ENCODE data around the gene CTNNAL1.

Gene CTNNAL1

GRCh38 chr9:109001275-109001676 is 12.0 kb downstream of the CTNNAL1 start:
- no peaks in the 10 kb centered on the region; the same call in 1 of the 2 replicates for H3K9me3 ChIP-seq (ENCODE audit: control insufficient read depth, insufficient read depth, low read depth, low read length)
- no peak overlapping the region for H3K27ac ChIP-seq (ENCODE audit: extremely low read depth, low read depth, low read length)
- H3K4me1 ChIP-seq (ENCODE audit: control insufficient read depth, insufficient read depth, low read length): no peaks in the 10 kb centered on the region
- ChIA-PET POLR2A (no interaction called here), CTCF (no interaction called here)
- TF ChIP-seq GLIS1 (tag by site-specific recombination; IDR thresholded peaks at IDR 0.05) (no peak), ZIC2 (tag by site-specific recombination; IDR thresholded peaks at IDR 0.05) (peak; percentile 62)
- no peak overlapping the region for H3K4me3 ChIP-seq (ENCODE audit: low read depth, low read length)
- H3K36me3 ChIP-seq (ENCODE audit: control insufficient read depth in 2 of 2, insufficient read depth in 1 of 2, low read length in 2 of 2): peaks cover 0 to 14% of the 10 kb centered on the region in 2 experiments; a peak in 1 of 3 replicates

DNA sequence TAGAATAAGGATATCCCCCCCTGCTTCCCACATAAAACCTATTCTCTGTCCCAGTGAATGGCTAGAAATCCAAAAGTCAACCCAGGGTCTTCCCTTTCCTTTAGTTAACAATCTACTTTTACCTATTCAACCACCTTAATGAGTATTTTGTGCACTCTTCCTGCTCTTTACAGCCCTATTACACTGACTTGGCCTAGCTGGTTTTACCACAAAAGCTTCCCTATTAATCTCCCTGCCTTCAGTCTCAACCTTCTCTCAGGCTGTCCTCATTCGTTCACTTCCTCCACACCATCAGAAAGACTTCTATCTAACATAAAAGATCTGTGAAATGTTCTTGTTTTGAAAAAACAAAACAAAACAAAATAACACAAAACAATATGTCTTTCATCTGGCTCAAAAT is 16.2 kb downstream of the CTNNAL1 start:
- no peak overlapping the region for H3K4me3 ChIP-seq (ENCODE audit: low read depth, low read length)
- no peaks in the 10 kb centered on the region for H3K4me1 ChIP-seq (ENCODE audit: control insufficient read depth, insufficient read depth, low read length)
- POLR2A ChIA-PET: no interaction called here
- H3K27ac ChIP-seq (ENCODE audit: extremely low read depth, low read depth, low read length): no peak overlapping the region
- H3K9me3 ChIP-seq (ENCODE audit: control insufficient read depth, insufficient read depth, low read depth, low read length): no peaks in the 10 kb centered on the region
- CTCF ChIA-PET: interaction anchor here (0.8 kb wide), 1 partner anchor 47 kb away, joined by 3 read pairs; no protein-coding TSS in a partner anchor
- TF ChIP-seq ZBTB44 (tag by site-specific recombination; IDR thresholded peaks at IDR 0.05) (no peak), ZNF571 (tag by site-specific recombination; IDR thresholded peaks at IDR 0.05) (no peak), ZNF16 (tag by site-specific recombination; IDR thresholded peaks at IDR 0.05; ENCODE audit: low read depth) (no peak), ZNF843 (tag by site-specific recombination; IDR thresholded peaks at IDR 0.05) (no peak), SP7 (tag by site-specific recombination; IDR thresholded peaks at IDR 0.05) (no peak), ZNF280D (tag by site-specific recombination; IDR thresholded peaks at IDR 0.05) (no peak), SETDB1 (IDR thresholded peaks at IDR 0.05; ENCODE audit: insufficient read length, low read length) (no peak)
- H3K36me3 ChIP-seq (ENCODE audit: control insufficient read depth in 2 of 2, insufficient read depth in 1 of 2, low read length in 2 of 2): peaks cover 0 to 13% of the 10 kb centered on the region in 2 experiments; a peak in 1 of 3 replicates

- ChIA-PET POLR2A (no interaction called here), CTCF (interaction anchor here (0.8 kb wide), 1 partner anchor 48 kb away, joined by 3 read pairs; no protein-coding TSS in a partner anchor)
- TF ChIP-seq OSR2 (tag by site-specific recombination; IDR thresholded peaks at IDR 0.05) (no peak), GLIS2 (tag by site-specific recombination; IDR thresholded peaks at IDR 0.05) (no peak), ZNF416 (tag by site-specific recombination; IDR thresholded peaks at IDR 0.05) (no peak), GLIS1 (tag by site-specific recombination; IDR thresholded peaks at IDR 0.05) (no peak), ZFP41 (tag by site-specific recombination; IDR thresholded peaks at IDR 0.05; ENCODE audit: borderline replicate concordance) (no peak)
- H3K27ac ChIP-seq (ENCODE audit: extremely low read depth, low read depth, low read length): no peak overlapping the region
- no peaks in the 10 kb centered on the region for H3K9me3 ChIP-seq (ENCODE audit: control insufficient read depth, insufficient read depth, low read depth, low read length)
- H3K4me3 ChIP-seq (ENCODE audit: low read depth, low read length): no peak overlapping the region
- H3K4me1 ChIP-seq (ENCODE audit: control insufficient read depth, insufficient read depth, low read length): no peaks in the 10 kb centered on the region
- peaks cover 0 to 13% of the 10 kb centered on the region in 2 experiments; a peak in 1 of 3 replicates for H3K36me3 ChIP-seq (ENCODE audit: control insufficient read depth in 2 of 2, insufficient read depth in 1 of 2, low read length in 2 of 2)
These were observed 16.7 kb downstream of the CTNNAL1 start for GRCh38 chr9:108996643-108997042.

DNA sequence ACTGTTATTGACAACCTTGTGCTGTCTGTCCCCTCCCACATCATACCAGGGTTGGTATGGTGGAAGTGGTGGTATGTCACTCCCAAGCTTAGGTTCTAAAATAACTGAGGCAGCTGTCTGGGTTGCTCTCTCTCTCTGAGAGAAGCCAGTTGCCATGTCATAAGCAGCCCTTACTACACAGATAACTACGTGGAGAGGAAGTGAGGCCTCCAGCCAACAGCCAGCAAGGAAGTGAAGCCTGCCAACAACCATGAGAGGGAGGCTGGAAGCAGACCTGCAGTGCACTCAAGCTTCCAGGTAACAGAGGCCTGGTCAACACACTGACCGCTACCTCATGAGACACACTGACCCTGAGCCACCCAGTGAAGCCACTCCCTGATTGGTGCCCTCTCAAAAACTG is 18.6 kb downstream of the CTNNAL1 start:
- Histone ChIP-seq H3K27ac (ENCODE audit: extremely low read depth, low read depth, low read length) (no peak overlapping the region), H3K36me3 (ENCODE audit: control insufficient read depth in 2 of 2, insufficient read depth in 1 of 2, low read length in 2 of 2) (peaks cover 0 to 20% of the 10 kb centered on the region in 2 experiments; a peak in 2 of 3 replicates), H3K4me1 (ENCODE audit: control insufficient read depth, insufficient read depth, low read length) (no peaks in the 10 kb centered on the region), H3K9me3 (ENCODE audit: control insufficient read depth, insufficient read depth, low read depth, low read length) (no peaks in the 10 kb centered on the region), H3K4me3 (ENCODE audit: low read depth, low read length) (no peak overlapping the region)
- CTCF ChIA-PET: interaction anchor here (1.1 to 1.2 kb wide), 2 partner anchors 9 to 10 kb away, joined by 4 read pairs; no protein-coding TSS in a partner anchor
- POLR2A ChIA-PET: interaction anchor here (1.2 kb wide), 1 partner anchor 9 kb away, joined by 3 read pairs; no protein-coding TSS in a partner anchor
- TF ChIP-seq HOXC10 (CRISPR knock-in tag; IDR thresholded peaks at IDR 0.05) (no peak), ZNF239 (tag by site-specific recombination; IDR thresholded peaks at IDR 0.05) (no peak), ZNF211 (tag by site-specific recombination; IDR thresholded peaks at IDR 0.05; ENCODE audit: low read depth) (no peak), ZNF548 (tag by site-specific recombination; IDR thresholded peaks at IDR 0.05) (no peak), ZFP37 (tag by site-specific recombination; IDR thresholded peaks at IDR 0.05) (no peak), ZNF837 (tag by site-specific recombination; IDR thresholded peaks at IDR 0.05) (no peak), GLI2 (tag by site-specific recombination; IDR thresholded peaks at IDR 0.05; ENCODE audit: borderline replicate concordance, low read depth) (no peak), ZNF830 (tag by site-specific recombination; IDR thresholded peaks at IDR 0.05; ENCODE audit: low read depth) (no peak), ZNF48 (tag by site-specific recombination; IDR thresholded peaks at IDR 0.05) (no peak), TCF7L2 (IDR thresholded peaks at IDR 0.05; ENCODE audit: borderline replicate concordance, low read depth, low read length) (no peak), ZNF18 (tag by site-specific recombination; IDR thresholded peaks at IDR 0.05) (no peak)
